HG02623 (cell line): Measurements from ENCODE around the gene LZIC.

Source experiments
- ATAC-seq: cut with Tn5 transposase; IDR thresholded peaks from one replicate; pipeline ENCODE4 v1.9.1; 2021; ENCODE audit warnings: moderate library complexity; ENCODE audit not compliant: unreplicated experiment

LZIC gene

GRCh38 chr1:9887070-9887469 is 56.1 kb downstream of the LZIC start:
- no peak for ATAC-seq

- ATAC-seq = no peak
Measured at GRCh38 chr1:9886092-9886742, 57.0 kb downstream of the LZIC start.

GRCh38 chr1:9884805-9885204 is 58.4 kb downstream of the LZIC start:
- ATAC-seq = no peak

- ATAC-seq = no peak
Measured at GRCh38 chr1:9883585-9884449, 59.4 kb downstream of the LZIC start.

GRCh38 chr1:9882945-9883303 is 60.3 kb downstream of the LZIC start:
- no peak for ATAC-seq

- ATAC-seq = no peak
Measured at GRCh38 chr1:9882296-9882944, 60.8 kb downstream of the LZIC start.

- ATAC-seq = no peak
Measured at GRCh38 chr1:9881838-9882249, 61.3 kb downstream of the LZIC start.
